HG03378 (cell line): ENCODE data around the gene NTRK3.
"Not testable (repeated sequence)": the region's sequence is repeated elsewhere in the genome, so short reads cannot be mapped to it uniquely, and the experiment has no call there.

Experiments used
- ATAC-seq: cut with Tn5 transposase; IDR thresholded peaks from one replicate; pipeline ENCODE4 v1.9.1; 2021; ENCODE audit warnings: mild to moderate bottlenecking, moderate library complexity; ENCODE audit not compliant: unreplicated experiment

The NTRK3 gene

DNA sequence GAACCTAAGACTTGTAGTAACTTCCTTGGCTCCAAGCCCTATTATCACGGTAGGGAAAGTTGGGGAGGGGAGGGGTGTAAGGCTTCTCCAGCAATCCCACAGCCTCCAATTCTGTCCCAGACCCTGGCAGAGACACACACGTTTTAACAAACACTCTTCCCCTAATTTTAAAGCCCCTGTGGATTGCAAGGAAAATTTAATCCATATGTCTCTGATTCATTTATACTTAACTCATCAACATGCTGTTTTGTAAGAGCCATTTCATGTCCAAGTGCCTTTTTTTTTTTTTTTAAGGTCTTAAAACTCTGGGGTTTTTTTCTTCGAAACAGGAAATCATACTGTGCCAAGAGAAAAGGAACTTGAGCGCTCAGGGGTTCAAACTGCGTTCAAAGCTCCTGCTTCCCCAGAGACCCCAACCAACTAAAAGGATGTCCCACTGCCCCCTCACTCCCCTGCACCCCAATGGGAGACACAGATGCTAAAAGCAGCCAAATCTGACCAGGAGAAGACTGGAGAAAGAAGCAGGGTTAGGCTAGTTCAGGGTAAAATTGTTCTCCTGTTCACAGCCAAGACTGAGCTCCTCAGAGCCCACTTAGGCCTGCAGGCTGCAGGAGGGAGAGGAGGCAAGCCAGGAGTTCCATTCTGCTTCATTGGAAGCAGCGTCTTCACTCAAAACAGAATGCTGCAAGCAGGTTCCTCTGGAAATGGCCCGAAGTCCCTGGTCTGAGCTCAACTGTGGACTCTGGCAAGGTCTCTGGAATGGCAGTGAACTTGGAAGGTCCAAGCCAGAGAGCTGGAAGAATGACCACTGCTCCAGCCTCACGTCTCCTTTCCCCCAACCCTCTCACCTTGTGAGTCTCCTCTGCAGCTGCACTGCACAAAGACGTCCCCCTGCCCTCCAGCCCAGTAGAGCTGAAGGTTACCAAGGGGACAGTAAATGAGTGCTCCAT, 172.5 kb downstream of the NTRK3 start:
- no peak for ATAC-seq

DNA sequence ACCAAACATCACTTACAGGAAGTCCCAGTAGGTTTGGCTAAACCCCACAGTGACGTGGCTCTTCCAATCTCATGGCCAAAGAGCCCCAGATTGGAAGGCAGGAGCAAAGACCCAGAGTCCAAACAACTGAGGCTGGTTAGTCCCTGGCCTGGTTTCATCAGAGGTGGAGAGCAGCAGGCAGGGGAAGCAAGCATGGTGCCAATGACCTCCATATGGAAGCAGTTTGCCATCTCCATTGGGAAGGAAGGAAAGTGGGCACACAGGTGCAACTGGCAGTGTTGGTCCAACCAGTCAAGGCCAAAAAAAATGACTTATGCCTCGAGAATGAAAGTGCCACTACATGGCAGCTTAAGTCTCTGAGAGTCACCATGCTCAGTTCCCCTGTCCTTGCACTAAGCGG, 175.9 kb downstream of the NTRK3 start:
- no peak for ATAC-seq

DNA sequence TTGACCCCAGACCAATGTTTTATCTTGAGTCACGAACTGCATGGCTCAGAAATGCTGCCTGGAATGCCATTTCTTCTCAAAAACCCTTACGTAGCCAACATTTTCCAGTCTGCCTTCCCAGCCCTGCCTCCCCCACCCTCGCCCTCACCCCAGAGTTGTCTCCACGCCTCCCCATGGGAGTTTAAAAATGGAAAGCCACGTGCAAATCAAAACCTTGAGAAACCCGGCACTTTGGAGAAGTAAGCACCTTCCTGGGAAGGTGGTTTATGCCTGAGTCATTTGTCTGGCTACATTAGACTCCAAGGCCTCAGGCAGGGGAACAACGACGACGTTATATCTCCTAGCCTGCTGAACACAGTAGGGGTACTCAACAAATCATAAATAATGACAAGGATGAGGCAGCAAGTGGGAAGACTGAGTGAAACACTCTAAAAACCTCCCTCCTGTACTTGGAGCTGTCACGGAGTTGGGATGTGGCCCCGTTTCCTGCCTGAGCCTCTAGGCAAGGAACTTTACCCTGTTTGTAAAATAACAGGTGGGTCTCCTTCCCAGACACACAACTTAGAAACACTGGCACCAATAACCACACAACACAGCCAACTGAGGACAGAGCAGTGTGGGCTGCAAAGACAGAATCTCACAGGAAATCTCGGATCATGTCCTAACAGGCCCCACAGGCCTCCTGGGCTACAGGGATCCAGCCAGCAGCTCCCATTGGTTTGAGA, 179.1 kb downstream of the NTRK3 start:
- ATAC-seq: no peak

DNA sequence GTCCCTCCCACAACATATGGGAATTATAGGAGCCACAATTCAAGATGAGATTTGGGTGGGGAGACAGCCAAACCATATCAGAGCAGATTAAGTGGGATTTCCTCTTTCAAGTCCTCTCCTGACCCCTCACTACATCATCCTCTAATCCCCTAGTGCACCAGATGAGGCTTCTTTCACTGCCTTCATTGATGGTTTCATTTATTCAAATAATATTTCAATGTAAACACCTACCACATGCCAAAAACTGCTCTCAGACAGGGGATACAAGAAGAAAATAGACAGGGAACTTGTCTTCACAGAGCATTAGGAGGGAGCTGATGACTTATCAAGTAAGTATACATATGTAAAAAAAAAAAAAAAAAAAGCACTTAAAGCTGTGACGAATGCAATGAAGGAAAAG, 180.2 kb downstream of the NTRK3 start:
- ATAC-seq: no peak

DNA sequence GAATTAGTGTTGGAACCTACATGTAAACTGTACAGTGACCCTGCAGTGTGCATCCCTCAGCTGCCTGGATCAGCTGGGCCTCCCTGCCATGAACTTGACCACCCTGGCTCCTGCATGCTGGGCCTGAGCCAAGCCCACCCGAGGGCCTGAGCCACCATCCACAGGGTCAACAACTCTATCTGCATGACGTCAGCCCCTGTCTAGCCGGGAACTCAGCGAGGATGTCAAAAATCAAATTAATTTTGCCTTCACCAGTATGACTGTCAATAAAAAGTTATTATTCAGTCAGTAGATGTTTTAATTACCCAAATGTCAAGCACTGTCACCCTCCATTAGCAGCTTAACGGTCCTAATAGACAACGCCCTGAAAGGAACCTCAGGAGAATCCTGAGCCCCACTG, 181.4 kb downstream of the NTRK3 start:
- ATAC-seq: no peak

DNA sequence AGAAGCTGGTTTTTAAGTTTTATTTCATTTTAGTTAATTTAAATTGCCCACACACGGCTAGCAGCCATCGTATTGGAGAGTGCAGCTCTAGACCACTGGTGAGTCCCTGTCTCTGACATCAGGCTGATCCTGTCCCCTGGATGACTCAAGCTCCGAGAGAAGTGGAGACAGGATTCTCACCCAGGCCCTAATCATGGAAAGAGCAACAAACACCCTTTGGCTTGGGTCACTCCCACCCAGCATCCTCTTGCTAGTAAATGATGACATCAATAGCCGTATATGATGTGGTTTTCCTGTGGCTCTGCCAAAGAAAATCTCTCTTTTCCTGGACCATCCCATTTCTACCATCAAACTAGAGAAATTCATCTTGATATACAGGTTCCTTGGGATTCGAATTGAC, 182.2 kb downstream of the NTRK3 start:
- ATAC-seq: no peak

DNA sequence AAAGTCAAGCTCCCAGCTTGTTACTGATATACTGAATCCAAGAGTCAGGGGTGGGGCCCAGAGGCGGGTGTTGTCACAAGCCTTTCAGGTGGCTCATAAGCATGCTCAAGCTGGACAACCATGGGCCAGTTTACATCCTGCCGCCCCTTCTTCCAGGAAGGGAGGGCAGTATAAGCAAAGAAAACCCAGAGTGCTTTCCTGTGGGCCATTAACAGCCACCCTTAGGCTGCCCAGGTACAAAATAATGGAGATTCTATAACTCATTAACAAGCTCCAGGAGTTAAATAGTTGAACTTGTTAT, 183.2 kb downstream of the NTRK3 start:
- ATAC-seq: no peak

DNA sequence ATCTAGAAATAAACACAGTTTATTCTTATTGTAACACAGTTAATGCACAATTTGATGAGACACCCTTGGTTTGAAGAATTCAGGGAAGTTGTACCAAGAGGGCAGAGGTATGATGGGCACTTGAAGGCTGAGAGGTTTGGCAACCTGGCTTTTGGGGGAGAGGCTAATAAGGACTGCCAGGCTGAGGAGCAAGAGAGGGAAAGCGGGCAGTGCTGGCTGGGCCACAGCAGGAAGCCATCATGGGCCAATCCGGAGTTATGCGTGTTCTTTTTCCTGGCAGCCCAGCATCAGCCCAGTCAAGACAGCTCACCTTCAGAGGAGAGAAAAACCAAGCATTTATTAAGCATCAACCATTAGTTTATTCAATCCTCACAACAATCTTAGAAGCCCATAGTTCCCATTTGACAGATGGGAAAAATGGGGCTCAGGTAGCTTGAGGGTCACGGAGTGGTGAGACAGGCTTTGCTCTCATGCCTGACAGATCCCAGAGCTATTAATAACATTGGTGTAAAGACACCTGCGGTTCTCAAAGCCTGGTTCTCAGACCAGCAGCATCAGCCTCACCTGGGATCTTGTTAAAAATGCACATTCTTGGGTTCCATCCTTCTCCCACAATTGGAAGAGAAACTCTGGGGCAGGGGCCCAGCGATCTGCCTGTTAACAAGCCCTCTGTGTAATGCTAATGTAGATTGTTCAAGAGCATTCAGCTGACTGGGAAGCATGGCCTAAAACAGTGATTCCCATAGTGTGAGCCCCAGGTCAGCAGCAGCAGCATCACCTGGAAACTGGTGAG, 183.7 kb downstream of the NTRK3 start:
- ATAC-seq: no peak

DNA sequence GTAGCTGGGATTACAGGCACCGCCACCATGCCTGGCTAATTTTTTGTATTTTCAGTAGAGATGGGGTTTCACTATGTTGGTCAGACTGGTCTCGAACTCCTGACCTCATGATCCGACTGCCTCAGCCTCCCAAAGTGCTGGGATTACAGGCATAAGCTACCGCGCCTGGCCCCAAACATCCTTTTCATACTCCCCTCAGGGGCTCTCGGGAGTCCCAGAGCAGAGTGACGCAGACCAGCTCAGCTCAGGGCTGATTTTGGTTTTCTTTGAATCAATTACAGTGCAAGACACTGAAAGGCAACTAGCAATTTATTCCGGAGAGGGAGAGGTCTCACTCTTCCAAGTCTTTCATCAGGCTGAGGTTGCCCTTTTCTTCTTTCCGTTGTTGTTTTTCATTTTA, 184.4 kb downstream of the NTRK3 start:
- ATAC-seq: not testable (repeated sequence)

DNA sequence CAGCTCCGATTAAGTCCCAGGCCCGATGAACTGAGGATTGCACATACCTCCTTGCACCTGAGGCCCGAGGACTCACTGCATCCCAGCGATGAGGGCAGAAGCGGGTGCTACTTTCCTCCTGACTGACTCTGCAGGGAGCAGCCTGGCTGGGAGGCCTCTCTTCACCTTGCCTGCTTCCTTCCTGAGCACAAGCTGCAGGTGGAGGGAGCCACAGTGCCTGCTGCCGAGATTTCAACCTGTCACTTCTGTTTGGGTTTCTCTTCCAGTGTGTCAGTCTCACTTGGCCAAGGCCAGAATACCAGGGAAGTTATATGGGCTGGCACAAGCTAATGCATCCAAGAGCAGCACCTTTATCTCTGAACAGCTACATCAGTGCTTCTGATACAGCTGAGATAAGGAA, 185.4 kb downstream of the NTRK3 start:
- ATAC-seq: no peak

DNA sequence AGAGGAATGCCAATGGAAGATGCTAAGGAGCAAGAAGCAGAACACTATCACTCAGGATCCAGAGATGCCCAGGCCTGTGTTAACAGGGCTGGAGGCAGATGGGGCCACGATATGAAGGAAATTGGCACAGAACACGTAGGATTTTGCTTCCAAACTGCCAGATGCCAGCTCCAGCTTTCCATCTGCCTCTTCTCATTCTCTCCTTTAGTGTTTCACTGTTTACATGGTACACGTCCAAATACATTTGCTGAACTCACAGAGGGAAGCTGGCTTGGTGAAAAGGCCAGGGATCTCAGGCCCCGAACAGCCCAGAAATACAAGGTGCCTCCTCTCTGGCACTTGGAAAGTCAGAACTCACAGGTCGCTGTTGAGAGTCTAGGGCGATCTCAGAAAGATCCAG, 187.0 kb downstream of the NTRK3 start:
- no peak for ATAC-seq

DNA sequence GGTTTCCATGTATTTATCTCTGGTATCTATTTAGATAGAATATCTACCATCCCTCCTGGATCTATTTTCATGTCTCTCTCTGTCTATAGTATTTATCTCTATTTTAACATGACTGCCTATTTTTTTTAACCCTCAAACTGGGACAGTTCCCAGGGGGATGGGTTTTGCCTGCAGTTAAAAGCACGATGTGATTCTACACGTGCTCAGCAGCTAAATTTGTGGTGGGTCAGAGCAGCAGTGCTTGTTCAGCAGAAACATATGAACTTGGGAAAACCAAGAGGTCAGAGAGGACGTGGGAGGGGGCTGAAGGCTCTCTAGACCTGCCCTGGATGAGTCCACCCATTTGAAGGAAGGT, 189.2 kb downstream of the NTRK3 start:
- no peak for ATAC-seq

DNA sequence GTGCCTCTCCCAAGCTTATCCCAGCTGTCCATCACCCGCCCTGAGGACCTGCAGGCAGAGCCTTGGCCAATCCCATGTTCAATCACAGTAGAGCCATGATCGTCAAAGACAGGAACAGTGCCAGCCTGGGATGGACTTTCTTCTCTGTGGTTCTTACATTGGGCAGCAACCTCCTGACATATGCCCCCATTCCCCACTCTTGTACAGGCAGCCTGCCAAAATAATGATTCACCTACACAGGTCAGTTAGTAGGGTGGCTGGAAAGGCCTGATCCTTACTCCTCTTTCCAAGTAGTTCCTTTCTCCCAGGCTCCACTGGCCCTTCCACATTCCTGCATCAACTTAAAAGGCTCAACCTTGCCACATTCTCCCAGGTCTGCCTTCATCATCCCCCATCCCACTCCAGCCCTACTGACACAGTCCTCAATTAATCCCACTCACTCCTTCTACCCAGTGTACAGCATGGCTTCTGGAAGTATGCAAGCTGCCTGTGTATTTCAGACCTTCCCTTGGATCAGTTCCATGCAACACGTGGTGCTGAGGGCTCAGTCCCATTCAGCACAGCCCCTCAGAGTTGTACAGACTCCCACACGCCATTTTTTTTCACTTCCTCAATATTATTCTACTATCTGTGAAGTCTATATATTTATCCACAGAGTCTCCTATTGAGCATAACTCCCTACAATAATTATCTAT, 189.8 kb downstream of the NTRK3 start:
- ATAC-seq: no peak

DNA sequence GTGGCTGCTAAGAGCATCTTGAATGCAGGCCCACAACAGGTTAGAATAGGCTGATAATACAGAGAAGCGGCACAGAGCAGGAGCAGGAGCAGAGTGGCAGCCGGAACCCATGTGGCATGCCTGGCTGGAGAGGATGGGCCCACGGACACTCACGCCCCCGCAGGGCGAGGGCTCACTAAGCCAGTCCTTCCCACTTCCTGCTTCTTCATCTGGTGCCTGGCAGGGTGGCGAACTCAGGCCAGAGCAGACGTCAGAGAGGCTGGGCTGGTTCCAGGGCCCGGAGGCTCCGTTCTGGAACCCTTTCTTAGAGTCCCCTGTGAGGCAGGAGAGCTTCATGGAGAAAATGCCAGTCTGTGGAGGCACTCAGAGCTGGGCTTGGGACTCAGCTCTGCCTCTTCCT, 195.1 kb downstream of the NTRK3 start:
- no peak for ATAC-seq

DNA sequence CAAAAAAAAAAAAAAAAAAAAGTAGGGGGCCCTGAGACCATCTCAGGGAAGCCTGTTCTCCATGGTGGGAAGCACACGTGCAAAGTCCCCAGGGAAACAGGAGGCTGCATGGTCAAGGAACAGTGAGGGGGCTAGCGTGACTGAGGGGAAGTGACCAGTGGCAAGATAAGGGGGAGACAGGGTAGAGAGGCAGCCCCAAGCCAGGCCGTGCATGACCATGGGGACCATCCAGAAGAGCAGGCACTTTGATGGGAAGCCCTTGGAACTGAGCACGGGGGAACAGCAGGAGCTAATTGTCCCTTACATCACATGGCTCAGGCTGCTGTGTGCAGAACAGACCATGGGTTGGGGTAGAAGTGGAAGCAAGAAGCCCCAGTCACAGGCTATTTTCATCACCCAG, 196.2 kb downstream of the NTRK3 start:
- no peak for ATAC-seq

DNA sequence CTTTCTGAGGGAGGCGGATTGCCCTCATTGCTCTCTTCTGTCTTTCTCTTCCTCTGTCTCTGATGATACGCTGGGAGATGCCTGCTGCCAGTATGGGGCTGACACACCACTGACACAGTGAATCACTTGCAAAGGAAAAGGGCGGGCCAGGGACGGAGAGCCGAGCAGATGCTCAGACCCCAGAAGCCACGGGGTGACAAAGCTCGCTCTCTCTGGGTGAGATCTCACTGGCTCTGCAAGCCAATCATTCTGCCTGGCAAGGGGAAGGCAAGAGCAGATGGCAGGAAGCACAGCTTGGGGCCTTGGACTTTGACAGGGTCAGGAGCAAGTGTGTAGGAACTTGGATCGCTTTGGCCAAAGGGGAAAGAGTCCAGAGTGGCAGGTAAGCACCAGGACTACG, 198.7 kb downstream of the NTRK3 start:
- ATAC-seq: no peak

DNA sequence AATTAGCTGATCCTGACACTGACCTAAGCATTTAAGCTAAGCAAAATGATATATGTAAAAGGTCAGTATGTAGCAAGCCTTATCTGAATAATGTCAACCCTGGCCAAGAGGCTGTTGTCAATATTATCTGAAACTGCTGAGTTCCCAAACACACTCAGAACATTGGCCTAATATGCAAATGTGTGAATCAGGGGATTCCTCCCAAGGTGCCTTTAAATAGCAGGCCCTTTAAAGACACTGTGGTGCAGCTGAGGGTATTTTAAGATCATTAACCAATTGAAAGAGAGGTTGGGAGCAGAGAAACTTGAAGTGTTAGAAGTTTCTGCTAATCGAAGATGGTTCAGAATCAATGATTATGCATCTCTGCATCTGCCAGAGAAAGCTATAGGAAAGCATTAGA, 207.0 kb downstream of the NTRK3 start:
- peak; percentile 92 for ATAC-seq

DNA sequence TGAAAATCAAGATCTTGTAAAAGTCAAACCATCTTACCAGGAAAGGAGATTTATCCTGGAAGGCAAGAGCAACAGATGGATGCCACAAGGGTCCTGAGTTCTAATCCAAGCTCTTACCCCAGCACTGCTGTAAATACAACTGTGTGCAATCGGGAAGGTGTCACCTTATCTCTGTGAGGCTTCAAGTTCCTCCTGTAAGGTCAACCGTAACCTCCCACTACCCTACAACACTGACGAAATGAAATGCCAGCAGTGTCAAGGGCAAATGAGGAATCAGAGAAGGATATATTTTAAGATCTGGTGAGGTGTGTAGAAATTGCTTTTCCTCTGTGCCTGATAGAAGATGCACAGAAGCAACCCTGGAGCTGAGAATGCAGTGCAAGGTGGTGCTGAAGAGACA, 207.8 kb downstream of the NTRK3 start:
- ATAC-seq: no peak

DNA sequence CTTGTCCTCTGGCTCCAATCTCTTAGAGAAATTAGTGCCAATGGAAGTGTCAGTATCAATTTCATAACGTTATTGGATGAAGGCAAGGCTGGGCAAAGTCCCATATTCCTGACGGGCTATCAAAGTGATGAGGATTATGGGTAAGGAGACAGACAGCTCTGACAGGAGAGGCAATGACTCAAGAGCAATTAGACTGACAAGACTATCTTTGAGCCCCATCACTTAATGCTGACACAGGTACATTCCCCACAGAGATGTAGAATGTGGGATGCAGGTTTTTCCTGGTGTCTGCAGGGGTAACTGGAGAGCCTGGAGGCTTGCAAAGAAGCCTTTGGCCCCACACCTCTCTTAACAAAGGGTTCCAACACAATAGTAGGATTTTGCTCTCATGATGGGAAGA, 208.3 kb downstream of the NTRK3 start:
- ATAC-seq: no peak

DNA sequence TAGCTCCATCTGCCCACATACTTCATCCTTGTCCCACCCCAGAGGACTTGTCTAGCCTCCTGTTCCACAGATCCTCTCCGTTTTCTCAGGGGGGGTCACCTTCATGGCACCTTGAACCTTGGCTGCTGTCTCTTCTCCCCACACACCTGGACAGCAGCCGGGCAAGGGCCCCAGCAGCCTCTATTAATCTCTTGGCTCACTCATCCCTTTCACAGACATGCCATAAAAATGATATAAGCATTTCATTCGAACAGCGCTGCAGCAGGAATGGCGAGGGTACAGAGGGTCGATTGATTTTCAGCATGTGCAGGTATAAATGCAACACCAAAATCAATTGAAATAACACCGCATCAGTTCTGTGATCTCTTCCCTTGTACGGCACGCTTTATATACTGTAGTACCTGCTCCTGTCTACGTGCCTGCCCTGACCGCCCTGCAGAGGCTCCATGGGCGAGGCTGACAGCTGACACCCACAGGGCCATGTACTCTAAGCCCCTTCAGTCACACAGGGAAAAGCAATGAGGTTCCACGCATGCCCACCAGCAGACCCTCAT, 209.9 kb downstream of the NTRK3 start:
- no peak for ATAC-seq

DNA sequence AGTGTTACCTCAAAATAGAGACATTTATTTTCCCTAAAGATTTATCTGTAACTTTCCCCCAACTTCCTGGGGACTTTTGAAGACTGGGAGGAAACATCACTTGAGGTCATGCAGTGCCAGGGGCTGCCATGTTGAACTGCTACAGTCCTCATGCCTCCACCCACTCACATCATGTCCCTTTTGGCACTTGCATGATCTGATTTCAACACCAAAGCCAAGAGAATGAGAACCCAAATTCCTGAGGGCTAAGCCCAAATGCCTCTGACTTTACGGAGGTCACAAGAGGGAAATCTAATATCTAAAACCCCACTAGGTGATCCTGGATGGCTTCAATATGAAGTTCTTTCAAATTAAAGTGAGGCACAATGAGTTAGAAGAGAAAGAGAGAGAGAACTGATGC, 213.1 kb downstream of the NTRK3 start:
- no peak for ATAC-seq
